ENCODE data around the gene CAMK2G. TPM values are rescaled to one million over a fixed set of nuclear protein-coding genes. Genes with fewer than 3 reads are reported as not detected.

The CAMK2G gene
- total RNA-seq, 4 donors from 2014 or later = 10.6 to 35.8 (median 15.6) TPM

GRCh38 chr10:73859784-73860491, 14.4 kb downstream of the CAMK2G start:
- ATAC-seq (ENCODE audit: low FRiP score) (no peak), DNase-seq (ENCODE audit: low spot score) (no peak)
- TF ChIP-seq CTCF (IDR thresholded peaks at IDR 0.05) = no peak

- TF ChIP-seq CTCF (IDR thresholded peaks at IDR 0.05) = no peak
- ATAC-seq (ENCODE audit: low FRiP score) = no peak
- DNase-seq (ENCODE audit: low spot score) = no peak
Measured at GRCh38 chr10:73859428-73859783, 14.9 kb downstream of the CAMK2G start.

DNA sequence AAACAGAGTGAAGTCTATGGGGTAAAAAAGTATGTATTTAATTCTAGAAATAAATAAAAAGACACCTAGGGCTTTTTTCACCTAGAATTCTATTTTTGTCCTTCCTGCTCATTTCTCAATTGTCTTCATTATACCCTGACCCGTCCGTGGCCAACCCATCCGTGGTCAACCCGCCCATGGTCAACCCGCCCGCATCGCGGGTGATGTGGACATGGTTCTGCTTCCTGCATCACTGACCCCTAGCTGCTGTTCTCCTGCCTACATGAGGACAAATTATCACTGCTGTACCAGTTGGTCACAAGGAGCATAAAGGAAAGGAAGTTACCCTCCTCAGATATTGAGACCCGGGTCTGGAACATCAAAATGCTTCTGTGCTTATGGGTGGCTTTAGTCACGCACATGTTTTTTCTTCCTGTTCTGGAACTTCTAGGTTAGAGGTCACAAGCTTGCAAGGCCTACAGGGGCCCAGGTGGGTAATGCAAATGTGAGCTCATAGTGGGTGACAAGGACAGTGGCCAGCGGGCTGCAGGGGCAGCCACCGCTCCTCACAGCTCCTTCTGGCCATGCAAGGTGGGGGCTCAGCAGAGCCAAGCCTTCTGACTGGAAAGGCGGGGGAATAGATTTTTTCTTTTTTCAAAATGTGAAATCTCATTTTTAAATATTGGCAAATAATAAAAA, 15.5 kb downstream of the CAMK2G start:
- no peak for TF ChIP-seq CTCF (IDR thresholded peaks at IDR 0.05)
- ATAC-seq (ENCODE audit: low FRiP score) (no peak), DNase-seq (ENCODE audit: low spot score) (no peak)

- DNase-seq (ENCODE audit: low spot score) (no peak), ATAC-seq (ENCODE audit: low FRiP score) (no peak)
- no peak for TF ChIP-seq CTCF (IDR thresholded peaks at IDR 0.05)
Measured at GRCh38 chr10:73858013-73858708, 16.2 kb downstream of the CAMK2G start.

- DNase-seq (ENCODE audit: low spot score) (no peak), ATAC-seq (ENCODE audit: low FRiP score) (no peak)
- TF ChIP-seq CTCF (IDR thresholded peaks at IDR 0.05) = no peak
Measured at GRCh38 chr10:73857446-73857845, 16.9 kb downstream of the CAMK2G start.

GRCh38 chr10:73856261-73856660, 18.1 kb downstream of the CAMK2G start:
- TF ChIP-seq CTCF (IDR thresholded peaks at IDR 0.05) = no peak
- DNase-seq (ENCODE audit: low spot score) (no peak), ATAC-seq (ENCODE audit: low FRiP score) (no peak)

Data from omental fat pad (tissue), 4 donors.